HEK293 (cell line): Measurements from ENCODE around the gene FGF22.
A peak's percentile ranks its signal among the peaks of the same experiment; 100 is the strongest.

Experiments
- CTCF ChIA-PET: fragments of 350-600 bp; formaldehyde crosslinking; extraction: SDS; loops from one replicate; lab custom pipeline; 2021; ENCODE audit warnings: antibody characterized with exemption; lab: Yijun Ruan, JAX
- POLR2A ChIA-PET: fragments of 300-600 bp; formaldehyde crosslinking; extraction: SDS; loops from one replicate; lab custom pipeline; 2020; ENCODE audit warnings: antibody characterized with exemption, inconsistent platforms; lab: Yijun Ruan, JAX
- H3K27ac ChIP-seq: fragments of 200-500 bp; sonication (Bioruptor generic); 2 replicates; pipeline ENCODE4 v1.5.1; 2014; ENCODE audit warnings: low read depth, low read length, control low read depth, inconsistent platforms; ENCODE audit errors: extremely low read depth
- H3K36me3 ChIP-seq, 2 experiments: fragments of 200-500 bp in 1 of 2; sonication (Bioruptor generic) in 1 of 2; 1 replicate in 1 of 2; 2 replicates in 1 of 2; pipeline ENCODE4 v1.5.1; 2014 to 2017; ENCODE audit warnings: inconsistent platforms in 2 of 2, low read length in 2 of 2; ENCODE audit not compliant: control insufficient read depth in 2 of 2, insufficient read depth in 1 of 2
- H3K4me1 ChIP-seq: fragments of 200-500 bp; sonication (Bioruptor generic); 2 replicates; pipeline ENCODE4 v1.5.1; 2014; ENCODE audit warnings: mild to moderate bottlenecking, low read length, inconsistent platforms; ENCODE audit not compliant: control insufficient read depth, insufficient read depth
- H3K4me3 ChIP-seq: 2 replicates; pipeline ENCODE4 v1.5.1; 2011; ENCODE audit warnings: low read depth, mild to moderate bottlenecking, control low read depth, low read length, moderate library complexity
- H3K9me3 ChIP-seq: fragments of 200-500 bp; sonication (Bioruptor generic); 2 replicates; pipeline ENCODE4 v1.5.1; 2014; ENCODE audit warnings: low read depth, low read length, inconsistent platforms; ENCODE audit not compliant: control insufficient read depth, insufficient read depth
- CTCF ChIP-seq: fragments of 450-650 bp; formaldehyde crosslinking; IDR thresholded peaks from 2 replicates; pipeline ENCODE4 v1.5.1; 2016; ENCODE audit warnings: missing biosample characterization, missing genetic modification characterization
- GLI4 ChIP-seq: fragments of 450-650 bp; formaldehyde crosslinking; IDR thresholded peaks from 2 replicates; pipeline ENCODE4 v1.5.1; 2016; ENCODE audit warnings: missing biosample characterization, missing genetic modification characterization
- IKZF3 ChIP-seq: fragments of 450-650 bp; IDR thresholded peaks from 2 replicates; pipeline ENCODE4 v1.5.0; 2018; ENCODE audit warnings: missing biosample characterization, mild to moderate bottlenecking, missing genetic modification characterization, moderate library complexity
- KLF17 ChIP-seq: fragments of 450-650 bp; formaldehyde crosslinking; IDR thresholded peaks from 2 replicates; pipeline ENCODE4 v1.5.1; 2016; ENCODE audit warnings: missing biosample characterization, missing genetic modification characterization
- KLF9 ChIP-seq: fragments of 450-650 bp; formaldehyde crosslinking; IDR thresholded peaks from 2 replicates; pipeline ENCODE4 v1.5.1; 2016; ENCODE audit warnings: missing biosample characterization, missing genetic modification characterization, low read depth
- OVOL3 ChIP-seq: fragments of 450-650 bp; formaldehyde crosslinking; IDR thresholded peaks from 2 replicates; pipeline ENCODE4 v1.5.1; 2016; ENCODE audit warnings: missing biosample characterization, missing genetic modification characterization
- PBX3 ChIP-seq: sonication (generic); formaldehyde crosslinking; IDR thresholded peaks from 2 replicates; pipeline ENCODE4 v1.8.1; 2022; ENCODE audit warnings: mild to moderate bottlenecking, moderate library complexity, missing genetic modification reagents
- SP2 ChIP-seq: fragments of 450-650 bp; formaldehyde crosslinking; IDR thresholded peaks from 2 replicates; pipeline ENCODE4 v1.5.1; 2016; ENCODE audit warnings: missing biosample characterization, missing genetic modification characterization
- YY1 ChIP-seq: fragments of 450-650 bp; formaldehyde crosslinking; IDR thresholded peaks from 2 replicates; pipeline ENCODE4 v1.5.1; 2018; ENCODE audit warnings: missing biosample characterization, missing genetic modification characterization
- ZBTB11 ChIP-seq: fragments of 450-650 bp; formaldehyde crosslinking; conservative IDR thresholded peaks from 2 replicates; pipeline ENCODE4 v1.5.1; 2016; ENCODE audit warnings: low read depth, missing biosample characterization, missing genetic modification characterization
- ZBTB17 ChIP-seq: fragments of 450-650 bp; formaldehyde crosslinking; IDR thresholded peaks from 2 replicates; pipeline ENCODE4 v1.5.1; 2016; ENCODE audit warnings: missing biosample characterization, missing genetic modification characterization
- ZBTB26 ChIP-seq: fragments of 450-650 bp; formaldehyde crosslinking; optimal IDR thresholded peaks from 2 replicates; pipeline ENCODE3; 2016; ENCODE audit warnings: missing biosample characterization, mild to moderate bottlenecking, missing genetic modification characterization
- ZBTB48 ChIP-seq: fragments of 450-650 bp; formaldehyde crosslinking; IDR thresholded peaks from 2 replicates; pipeline ENCODE4 v1.5.1; 2016; ENCODE audit warnings: missing biosample characterization, missing genetic modification characterization
- ZBTB7A ChIP-seq: fragments of 450-650 bp; formaldehyde crosslinking; IDR thresholded peaks from 2 replicates; pipeline ENCODE4 v1.5.1; 2016; ENCODE audit warnings: low read depth, missing biosample characterization, missing genetic modification characterization
- ZEB2 ChIP-seq: fragments of 450-650 bp; formaldehyde crosslinking; IDR thresholded peaks from 2 replicates; pipeline ENCODE4 v1.5.1; 2016; ENCODE audit warnings: missing biosample characterization, missing genetic modification characterization
- ZNF133 ChIP-seq: fragments of 450-650 bp; formaldehyde crosslinking; IDR thresholded peaks from 2 replicates; pipeline ENCODE4 v1.5.1; 2016; ENCODE audit warnings: missing biosample characterization, missing genetic modification characterization
- ZNF157 ChIP-seq: fragments of 450-650 bp; formaldehyde crosslinking; IDR thresholded peaks from 2 replicates; pipeline ENCODE4 v1.5.1; 2016; ENCODE audit warnings: missing biosample characterization, missing genetic modification characterization
- ZNF239 ChIP-seq: fragments of 450-650 bp; formaldehyde crosslinking; IDR thresholded peaks from 2 replicates; pipeline ENCODE4 v1.5.1; 2016; ENCODE audit warnings: missing biosample characterization, missing genetic modification characterization
- ZNF354C ChIP-seq: fragments of 450-650 bp; formaldehyde crosslinking; IDR thresholded peaks from 2 replicates; pipeline ENCODE4 v1.5.1; 2016; ENCODE audit warnings: missing biosample characterization, missing genetic modification characterization, low read depth, borderline replicate concordance
- ZNF488 ChIP-seq: fragments of 450-650 bp; formaldehyde crosslinking; IDR thresholded peaks from 2 replicates; pipeline ENCODE4 v1.5.1; 2016; ENCODE audit warnings: missing biosample characterization, missing genetic modification characterization
- ZNF629 ChIP-seq: fragments of 450-650 bp; formaldehyde crosslinking; IDR thresholded peaks from 2 replicates; pipeline ENCODE4 v1.5.1; 2017; ENCODE audit warnings: missing biosample characterization, missing genetic modification characterization
- ZNF654 ChIP-seq: fragments of 450-650 bp; formaldehyde crosslinking; IDR thresholded peaks from 2 replicates; pipeline ENCODE4 v1.5.1; 2016; ENCODE audit warnings: low read depth, missing biosample characterization, missing genetic modification characterization
- ZNF76 ChIP-seq: fragments of 450-650 bp; formaldehyde crosslinking; IDR thresholded peaks from 2 replicates; pipeline ENCODE4; 2016; ENCODE audit warnings: low read depth, missing biosample characterization, missing genetic modification characterization, borderline replicate concordance
- ZNF791 ChIP-seq: fragments of 450-650 bp; formaldehyde crosslinking; IDR thresholded peaks from 2 replicates; pipeline ENCODE4 v1.5.1; 2016; ENCODE audit warnings: missing biosample characterization, missing genetic modification characterization
- ZXDB ChIP-seq: fragments of 450-650 bp; formaldehyde crosslinking; IDR thresholded peaks from 2 replicates; pipeline ENCODE4 v1.5.1; 2016; ENCODE audit warnings: missing biosample characterization, missing genetic modification characterization

FGF22 gene

GRCh38 chr19:633068-633785 lies 6.5 kb upstream of the FGF22 start, which contains the start of gene POLRMT:
Gene POLRMT (minus strand): TSS chr19:633537. CDS start chr19:633512, 25 bp downstream.
- CTCF ChIA-PET, result interaction anchor here (0.6 to 1.7 kb wide), 2 partner anchors 45 to 65 kb away, joined by 3 read pairs; no protein-coding TSS in a partner anchor
- POLR2A ChIA-PET, result interaction anchor here (0.6 to 1.3 kb wide), 5 partner anchors 10 to 205 kb away, joined by 3 to 6 read pairs (median 3); no protein-coding TSS in a partner anchor
- Histone ChIP-seq H3K27ac (peak within 1 kb of the TSS; percentile 88), H3K4me1 (peaks cover 3% of the 10 kb centered on the region; the same call in 1 of the 2 replicates), H3K9me3 (no peaks in the 10 kb centered on the region), H3K4me3 (peak within 1 kb of the TSS; percentile 70), H3K36me3 (peaks cover 13 to 34% of the 10 kb centered on the region in 2 experiments; a peak in 2 of 3 replicates)
- TF ChIP-seq ZNF629 (tag by site-specific recombination), result no peak
- TF ChIP-seq ZNF76 (tag by site-specific recombination), result peak; percentile 93
- peak; percentile 90 for TF ChIP-seq SP2 (tag by site-specific recombination)
- no peak; the same call in 1 of the 2 replicates for TF ChIP-seq CTCF (tag by site-specific recombination)
- no peak for TF ChIP-seq KLF17 (tag by site-specific recombination)
- TF ChIP-seq ZNF354C (tag by site-specific recombination), result no peak
- no peak for TF ChIP-seq OVOL3 (tag by site-specific recombination)
- no peak for TF ChIP-seq ZNF791
- no peak for TF ChIP-seq ZNF157
- TF ChIP-seq ZBTB26 (tag by site-specific recombination), result peak; percentile 68
- 0 out of 2 replicates have a peak, but pooled peaks have one; percentile 18 for TF ChIP-seq ZEB2 (tag by site-specific recombination)
- TF ChIP-seq ZNF654 (tag by site-specific recombination), result no peak
- 0 out of 2 replicates have a peak, but pooled peaks have one; percentile 43 for TF ChIP-seq ZBTB7A (tag by site-specific recombination)
- TF ChIP-seq ZNF133 (tag by site-specific recombination), result no peak
- no peak for TF ChIP-seq GLI4 (tag by site-specific recombination)
- TF ChIP-seq ZBTB17 (tag by site-specific recombination), result no peak
- 0 out of 2 replicates have a peak, but pooled peaks have one; percentile 23 for TF ChIP-seq PBX3 (CRISPR knock-in tag)
- 0 out of 2 replicates have a peak, but pooled peaks have one; percentile 25 for TF ChIP-seq ZBTB11 (tag by site-specific recombination)
- TF ChIP-seq KLF9, result no peak
- peak; percentile 83 for TF ChIP-seq ZXDB (tag by site-specific recombination)
- TF ChIP-seq ZBTB48 (tag by site-specific recombination), result 0 out of 2 replicates have a peak, but pooled peaks have one; percentile 24
- TF ChIP-seq YY1 (tag by site-specific recombination), result no peak
- no peak for TF ChIP-seq IKZF3 (tag by site-specific recombination)
- TF ChIP-seq ZNF239 (tag by site-specific recombination), result no peak
- no peak for TF ChIP-seq ZNF488
